IMR-90 (cell line): ENCODE data around the gene ADCYAP1. TPM values are rescaled to one million over a fixed set of nuclear protein-coding genes. Genes with fewer than 3 reads are reported as not detected.

Source experiments
- ATAC-seq: fragments of 200-7000 bp; cut with Tn5 transposase; 2 replicates; pipeline ENCODE4 v1.9.1; 2020; ENCODE audit warnings: low read depth, mild to moderate bottlenecking, moderate library complexity
- BruUV-seq: library from RNA; stranded (reverse); fragments of 400-500 nt; replicated peaks from 2 replicates; lab custom pipeline; 2021; lab: Mats Ljungman, UMichigan
- CTCF ChIA-PET: fragments of 300-600 bp; formaldehyde crosslinking; extraction: SDS; loops from one replicate; lab custom pipeline; 2021; ENCODE audit warnings: antibody characterized with exemption; lab: Yijun Ruan, JAX
- POLR2A ChIA-PET: fragments of 300-600 bp; sonication (Branson Sonifier 250); formaldehyde crosslinking; loops from one replicate; lab custom pipeline; 2022; ENCODE audit warnings: antibody characterized with exemption; ENCODE audit not compliant: unreplicated experiment; lab: Charles Lee
- DNase-seq: peaks from one replicate; pipeline ENCODE4 v3.0.0; 2013
- H2AFZ ChIP-seq: replicated peaks from 2 replicates; pipeline ENCODE3; 2013; ENCODE audit warnings: low read length, mild to moderate bottlenecking; ENCODE audit not compliant: poor library complexity
- H2AK5ac ChIP-seq: 2 replicates; pipeline ENCODE4 v1.6.1; 2013; ENCODE audit warnings: low read depth, low read length, inconsistent platforms
- H2AK9ac ChIP-seq: replicated peaks from 2 replicates; pipeline ENCODE3; 2013; ENCODE audit warnings: mild to moderate bottlenecking, low read depth, low read length, moderate library complexity; ENCODE audit not compliant: poor library complexity
- H2BK120ac ChIP-seq: 2 replicates; pipeline ENCODE4 v1.6.1; 2013; ENCODE audit warnings: low read depth, low read length, inconsistent platforms
- H2BK15ac ChIP-seq: 3 replicates; pipeline ENCODE4 v1.6.1; 2013; ENCODE audit warnings: low read depth, low read length, inconsistent platforms
- H2BK20ac ChIP-seq: 2 replicates; pipeline ENCODE4 v1.6.1; 2013; ENCODE audit warnings: low read depth, mild to moderate bottlenecking, inconsistent platforms, low read length, moderate library complexity
- H2BK5ac ChIP-seq: 2 replicates; pipeline ENCODE4 v1.6.1; 2013; ENCODE audit warnings: mild to moderate bottlenecking, low read depth, low read length, inconsistent platforms; ENCODE audit not compliant: poor library complexity, severe bottlenecking
- H3K14ac ChIP-seq: replicated peaks from 2 replicates; pipeline ENCODE4 v1.6.1; 2013; ENCODE audit warnings: low read depth, low read length, inconsistent platforms
- H3K18ac ChIP-seq: 2 replicates; pipeline ENCODE4 v1.6.1; 2013; ENCODE audit warnings: low read depth, low read length, control low read depth
- H3K23ac ChIP-seq: 2 replicates; pipeline ENCODE4 v1.6.1; 2013; ENCODE audit warnings: low read depth, low read length, inconsistent platforms
- H3K27ac ChIP-seq: 2 replicates; pipeline ENCODE4 v1.5.1; 2013; ENCODE audit warnings: mild to moderate bottlenecking, control low read depth, low read length; ENCODE audit not compliant: insufficient read depth
- H3K27me3 ChIP-seq: 2 replicates; pipeline ENCODE4 v1.6.1; 2013; ENCODE audit warnings: low read length; ENCODE audit not compliant: control insufficient read depth, insufficient read depth
- H3K36me3 ChIP-seq: 2 replicates; pipeline ENCODE4 v1.6.1; 2013; ENCODE audit warnings: low read length, mixed read lengths; ENCODE audit not compliant: control insufficient read depth, insufficient read depth
- H3K4ac ChIP-seq: 2 replicates; pipeline ENCODE4 v1.6.1; 2013; ENCODE audit warnings: low read depth, low read length, inconsistent platforms
- H3K4me1 ChIP-seq: 2 replicates; pipeline ENCODE4 v1.6.1; 2013; ENCODE audit warnings: low read length, mixed read lengths; ENCODE audit not compliant: control insufficient read depth, insufficient read depth
- H3K4me2 ChIP-seq: 2 replicates; pipeline ENCODE4 v1.6.1; 2013; ENCODE audit warnings: low read depth, mild to moderate bottlenecking, control low read depth, low read length, moderate library complexity
- H3K4me3 ChIP-seq: 2 replicates; pipeline ENCODE4 v1.5.1; 2013; ENCODE audit warnings: low read depth, mild to moderate bottlenecking, control low read depth, low read length, moderate library complexity; ENCODE audit not compliant: insufficient read depth
- H3K56ac ChIP-seq: 2 replicates; pipeline ENCODE4 v1.6.1; 2013; ENCODE audit warnings: low read length, inconsistent platforms; ENCODE audit not compliant: insufficient read depth; ENCODE audit errors: extremely low read depth
- H3K79me1 ChIP-seq, 2 experiments: 2 replicates each; pipeline ENCODE4 v1.6.1; 2013; ENCODE audit warnings: low read length in 2 of 2, inconsistent platforms in 1 of 2, low read depth in 1 of 2
- H3K9ac ChIP-seq: 2 replicates; pipeline ENCODE4 v1.6.1; 2013; ENCODE audit warnings: low read depth, low read length, control low read depth
- H3K9me1 ChIP-seq: 2 replicates; pipeline ENCODE4 v1.6.1; 2013; ENCODE audit warnings: low read length, inconsistent platforms; ENCODE audit not compliant: insufficient read depth
- H3K9me3 ChIP-seq: 2 replicates; pipeline ENCODE4 v1.6.1; 2013; ENCODE audit warnings: low read length; ENCODE audit not compliant: control insufficient read depth, insufficient read depth
- H4K20me1 ChIP-seq: 2 replicates; pipeline ENCODE4 v1.6.1; 2013; ENCODE audit warnings: low read length, inconsistent platforms; ENCODE audit not compliant: insufficient read depth
- H4K5ac ChIP-seq: 2 replicates; pipeline ENCODE4 v1.6.1; 2013; ENCODE audit warnings: mild to moderate bottlenecking, low read depth, low read length, control low read depth
- H4K8ac ChIP-seq, 2 experiments: 2 replicates each; pipeline ENCODE4 v1.6.1; 2013; ENCODE audit warnings: low read depth in 2 of 2, low read length in 2 of 2, control low read depth in 1 of 2, inconsistent platforms in 1 of 2
- H4K91ac ChIP-seq: 2 replicates; pipeline ENCODE4 v1.6.1; 2013; ENCODE audit warnings: low read depth, low read length, inconsistent platforms; ENCODE audit not compliant: insufficient read depth
- CEBPB ChIP-seq: IDR thresholded peaks from 2 replicates; pipeline ENCODE4 v1.6.1; 2012; ENCODE audit warnings: low read depth, low read length, improper control_type of control experiment
- CHD1 ChIP-seq: IDR thresholded peaks from 2 replicates; pipeline ENCODE4 v1.6.1; 2012; ENCODE audit warnings: low read depth, low read length, improper control_type of control experiment
- MAFK ChIP-seq: IDR thresholded peaks from 2 replicates; pipeline ENCODE4 v1.6.1; 2012; ENCODE audit warnings: low read depth, low read length, improper control_type of control experiment
- MAZ ChIP-seq: IDR thresholded peaks from 2 replicates; pipeline ENCODE4 v1.6.1; 2012; ENCODE audit warnings: low read depth, mild to moderate bottlenecking, low read length, improper control_type of control experiment, moderate library complexity, borderline replicate concordance
- MXI1 ChIP-seq: IDR thresholded peaks from 2 replicates; pipeline ENCODE4 v1.6.1; 2012; ENCODE audit warnings: low read depth, mild to moderate bottlenecking, low read length, moderate library complexity, borderline replicate concordance
- RFX5 ChIP-seq: IDR thresholded peaks from 2 replicates; pipeline ENCODE4 v1.8.0; 2012; ENCODE audit warnings: low read depth, mild to moderate bottlenecking, low read length, moderate library complexity
- SMC3 ChIP-seq: fragments of 150-350 bp; IDR thresholded peaks from 2 replicates; pipeline ENCODE4 v1.6.1; 2016; ENCODE audit warnings: low read depth, mild to moderate bottlenecking, antibody characterized with exemption, low read length, moderate library complexity
- WGBS, 2 experiments: methylation state at CpG; one replicate each; pipeline versions ENCODE4 v1.1.5 to v1.1.7; 2013; ENCODE audit warnings: missing lambda C conversion rate in 2 of 2; ENCODE audit not compliant: insufficient read length in 1 of 2; ENCODE audit errors: extremely low coverage in 2 of 2; 5-methylcytosine and 5-hydroxymethylcytosine counted together
- dilution Hi-C: fragments of 300-500 bp; cut with HindIII; formaldehyde crosslinking; loops from one replicate; pipeline ENCODE4 v1.14.3; 2018; ENCODE audit warnings: low sequenced_read_pairs; ENCODE audit not compliant: unreplicated experiment
- in situ Hi-C: fragments of 300-500 bp; cut with MboI; formaldehyde crosslinking; loops from 3 replicates; pipeline ENCODE4 v1.14.3; 2019; ENCODE audit warnings: low sequenced_read_pairs, inconsistent platforms, mixed read lengths
- intact Hi-C: fragments of 100-400 bp; cut with micrococcal nuclease; formaldehyde crosslinking; loops from 2 replicates; pipeline ENCODE4 v1.10.0; 2022
- polyA plus RNA-seq, 3 experiments: library from polyadenylated mRNA; depleted of rRNA; stranded (reverse); fragments of >200 nt; gene quantifications; 2 replicates each; pipeline ENCODE4 v1.2.3, GENCODE V29; 2012; ENCODE audit warnings: low replicate concordance in 1 of 3
- total RNA-seq: library from RNA; depleted of rRNA; stranded (reverse); fragments of >200 nt; gene quantifications from 2 replicates; pipeline ENCODE4 v1.2.3, GENCODE V29; 2012
- TF ChIP-seq, protein P1 (sequence below): fragments of 150-350 bp; IDR thresholded peaks from 2 replicates; pipeline ENCODE4 v1.6.1; 2016; ENCODE audit warnings: low read depth, mild to moderate bottlenecking, low read length, moderate library complexity, borderline replicate concordance

The ADCYAP1 gene
- total and polyA plus RNA-seq, 2 of the 4 experiments (the other 2 are of a cell fraction), result not detected

GRCh38 chr18:906416-907114, 1.9 kb downstream of the ADCYAP1 start:
- ChIA-PET CTCF (no interaction called here), POLR2A (no interaction called here)
- no peaks in the 10 kb centered on the region for H4K20me1 ChIP-seq
- H2BK20ac ChIP-seq, result no peak overlapping the region
- H3K79me1 ChIP-seq, result no peaks in the 10 kb centered on the region
- no peak overlapping the region for H3K56ac ChIP-seq
- H3K9me3 ChIP-seq, result peaks cover 2% of the 10 kb centered on the region
- no peak overlapping the region for H2BK15ac ChIP-seq
- H3K27me3 ChIP-seq, result peaks cover 68% of the 10 kb centered on the region
- no peak overlapping the region for H4K8ac ChIP-seq
- TF ChIP-seq RFX5 (no peak), MXI1 (no peak), MAFK (no peak), MAZ (no peak), SMC3 (no peak), CHD1 (no peak), CEBPB (no peak)
- TF ChIP-seq, protein P1, sequence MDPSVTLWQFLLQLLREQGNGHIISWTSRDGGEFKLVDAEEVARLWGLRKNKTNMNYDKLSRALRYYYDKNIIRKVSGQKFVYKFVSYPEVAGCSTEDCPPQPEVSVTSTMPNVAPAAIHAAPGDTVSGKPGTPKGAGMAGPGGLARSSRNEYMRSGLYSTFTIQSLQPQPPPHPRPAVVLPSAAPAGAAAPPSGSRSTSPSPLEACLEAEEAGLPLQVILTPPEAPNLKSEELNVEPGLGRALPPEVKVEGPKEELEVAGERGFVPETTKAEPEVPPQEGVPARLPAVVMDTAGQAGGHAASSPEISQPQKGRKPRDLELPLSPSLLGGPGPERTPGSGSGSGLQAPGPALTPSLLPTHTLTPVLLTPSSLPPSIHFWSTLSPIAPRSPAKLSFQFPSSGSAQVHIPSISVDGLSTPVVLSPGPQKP, result no peak
- dilution Hi-C loops (no loop called here), in situ Hi-C loops (no loop called here), intact Hi-C loops (no loop called here)
- no peak for ATAC-seq
- H2BK120ac ChIP-seq, result no peak overlapping the region
- no peaks in the 10 kb centered on the region; the same call in 1 of the 2 replicates for H3K4me1 ChIP-seq
- H2AFZ ChIP-seq, result no peak overlapping the region
- no peak overlapping the region for H3K18ac ChIP-seq
- H4K5ac ChIP-seq, result no peak overlapping the region
- no peak overlapping the region for H2AK5ac ChIP-seq
- WGBS, 2 experiments, result 2% methylated on average over 14 of the region's 47 CpGs; no CpG with 5 or more reads in 1 of the 2 experiments
- H3K14ac ChIP-seq, result no peak overlapping the region
- no peak overlapping the region for H2AK9ac ChIP-seq
- H3K9me1 ChIP-seq, result no peaks in the 10 kb centered on the region
- no peak for DNase-seq
- no peak overlapping the region for H3K4me3 ChIP-seq
- no peak overlapping the region for H3K9ac ChIP-seq
- no peak overlapping the region for H2BK5ac ChIP-seq
- H3K4me2 ChIP-seq, result no peak overlapping the region
- H3K4ac ChIP-seq, result no peak overlapping the region
- no peak overlapping the region for H3K27ac ChIP-seq
- no TSS peak for BruUV-seq
- no peaks in the 10 kb centered on the region for H3K36me3 ChIP-seq
- H4K91ac ChIP-seq, result no peak overlapping the region
- H3K23ac ChIP-seq, result no peak overlapping the region
